Esophagus muscularis mucosa (tissue), 4 donors: ENCODE data around the gene HSD11B1. TPM values are rescaled to one million over a fixed set of nuclear protein-coding genes. Genes with fewer than 3 reads are reported as not detected.
A peak's percentile ranks its signal among the peaks of the same experiment; 100 is the strongest.
"Not testable (repeated sequence)": the region's sequence is repeated elsewhere in the genome, so short reads cannot be mapped to it uniquely, and the experiment has no call there.

Source experiments
- DNase-seq: peaks from one replicate; pipeline ENCODE4 v3.0.0-alpha.2; 2017; ENCODE audit errors: extremely low spot score
- H3K27ac ChIP-seq, 4 donors: fragments of 200-600 bp; sonication (generic); replicated peaks in 1 of 4; 1 replicate in 3 of 4; 2 replicates in 1 of 4; pipeline ENCODE4 v1.5.1; 2016 to 2019; ENCODE audit warnings: mild to moderate bottlenecking in 1 of 4
- H3K27me3 ChIP-seq, 4 donors: fragments of 200-600 bp; sonication (generic); one replicate each; pipeline versions ENCODE4 v1.5.1 to v1.6.0; 2016 to 2019
- H3K36me3 ChIP-seq, 4 donors: fragments of 200-600 bp; sonication (generic); one replicate each; pipeline ENCODE4 v1.5.1; 2016 to 2019
- H3K4me1 ChIP-seq, 4 donors: fragments of 200-600 bp; sonication (generic); one replicate each; pipeline ENCODE4 v1.5.1; 2016 to 2019
- H3K4me3 ChIP-seq, 4 donors: fragments of 200-600 bp; sonication (generic); 1 replicate in 2 of 4; 2 replicates in 2 of 4; pipeline ENCODE4 v1.5.1; 2016 to 2019; ENCODE audit warnings: mild to moderate bottlenecking in 4 of 4, moderate library complexity in 1 of 4
- H3K9me3 ChIP-seq, 4 donors: fragments of 200-600 bp; sonication (generic); 1 replicate in 3 of 4; 2 replicates in 1 of 4; pipeline ENCODE4 v1.5.1; 2016 to 2019
- EP300 ChIP-seq: sonication (generic); formaldehyde crosslinking; IDR thresholded peaks from one replicate; pipeline ENCODE4 v1.6.1; 2017; ENCODE audit warnings: antibody characterized with exemption
- POLR2A ChIP-seq: fragments of 450-650 bp; IDR thresholded peaks from one replicate; pipeline ENCODE4 v1.6.1; 2017; ENCODE audit warnings: antibody characterized with exemption, moderate library complexity, mild to moderate bottlenecking, low read depth
- POLR2AphosphoS5 ChIP-seq, 2 donors: sonication (generic); formaldehyde crosslinking; IDR thresholded peaks; one replicate each; pipeline ENCODE4 v1.6.1; 2017; ENCODE audit warnings: antibody characterized with exemption in 2 of 2
- WGBS: methylation state at CpG from one replicate; pipeline ENCODE4 v1.1.5; 2018; 5-methylcytosine and 5-hydroxymethylcytosine counted together
- intact Hi-C: fragments of 100-400 bp; cut with DNase I; formaldehyde crosslinking; loops from one replicate; pipeline ENCODE4 v1.15.1; 2023
- total RNA-seq, 4 donors: library from RNA; depleted of rRNA; stranded (reverse); fragments of >200 nt; gene quantifications; one replicate each; pipeline versions ENCODE4 v1.1.0 to v1.2.1, GENCODE V29; 2016
- TF ChIP-seq, protein P1 (sequence below), 3 experiments: fragments of 200-600 bp in 2 of 3; fragments of 450-650 bp in 1 of 3; sonication (generic) in 2 of 3; IDR thresholded peaks; one replicate each; pipeline ENCODE4 v1.5.1; 2017 to 2019; ENCODE audit warnings: antibody characterized with exemption in 3 of 3, mild to moderate bottlenecking in 2 of 3, moderate library complexity in 1 of 3

HSD11B1 gene
- total RNA-seq, 4 donors from 2014 or later, result 5.0 to 17.2 (median 6.2) TPM

DNA sequence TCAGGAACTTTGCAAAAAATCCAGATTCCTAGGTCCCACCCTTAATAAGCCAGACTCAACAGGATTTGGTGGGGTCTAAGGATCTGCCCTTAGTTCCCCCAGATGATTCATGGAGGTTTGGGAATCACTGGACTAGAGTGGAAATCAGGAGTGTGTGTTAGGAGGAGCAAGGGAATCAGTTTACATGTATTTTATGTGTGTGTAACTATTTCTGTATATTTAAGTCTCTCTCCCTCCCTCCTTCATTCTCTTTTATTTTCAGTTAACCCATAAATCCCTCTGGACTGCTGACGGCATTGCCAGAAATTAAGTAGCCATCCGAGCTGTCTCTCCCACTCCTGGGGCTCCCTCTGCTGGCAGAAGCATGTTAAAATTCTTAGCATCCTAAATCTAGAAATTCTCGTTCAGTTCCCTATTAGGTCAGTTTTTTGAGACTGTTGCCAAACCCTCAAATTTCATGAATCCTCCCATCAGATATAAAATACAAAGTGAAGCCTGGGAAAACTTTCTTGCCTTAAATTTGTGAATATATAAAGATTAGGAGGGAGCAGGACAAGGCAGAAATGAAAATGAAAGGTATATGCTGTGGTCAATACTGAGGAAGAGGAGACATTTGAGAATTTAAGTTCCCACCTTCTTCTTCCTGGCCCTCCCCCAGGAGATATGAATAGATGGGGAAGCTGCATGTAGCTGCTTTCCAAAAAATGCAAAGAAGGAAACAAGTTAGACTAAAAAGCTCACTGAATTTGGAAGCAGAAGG, 11.7 kb upstream of the HSD11B1 start:
- Histone ChIP-seq H3K4me1 (peaks cover 0 to 7% (median 0%) of the 10 kb centered on the region in 4 donors), H3K36me3 (no peaks in the 10 kb centered on the region), H3K9me3 (no peaks in the 10 kb centered on the region), H3K27me3 (no peaks in the 10 kb centered on the region), H3K27ac (no peak overlapping the region), H3K4me3 (no peak overlapping the region)
- no peak for DNase-seq
- TF ChIP-seq POLR2A, result no peak
- TF ChIP-seq, protein P1, sequence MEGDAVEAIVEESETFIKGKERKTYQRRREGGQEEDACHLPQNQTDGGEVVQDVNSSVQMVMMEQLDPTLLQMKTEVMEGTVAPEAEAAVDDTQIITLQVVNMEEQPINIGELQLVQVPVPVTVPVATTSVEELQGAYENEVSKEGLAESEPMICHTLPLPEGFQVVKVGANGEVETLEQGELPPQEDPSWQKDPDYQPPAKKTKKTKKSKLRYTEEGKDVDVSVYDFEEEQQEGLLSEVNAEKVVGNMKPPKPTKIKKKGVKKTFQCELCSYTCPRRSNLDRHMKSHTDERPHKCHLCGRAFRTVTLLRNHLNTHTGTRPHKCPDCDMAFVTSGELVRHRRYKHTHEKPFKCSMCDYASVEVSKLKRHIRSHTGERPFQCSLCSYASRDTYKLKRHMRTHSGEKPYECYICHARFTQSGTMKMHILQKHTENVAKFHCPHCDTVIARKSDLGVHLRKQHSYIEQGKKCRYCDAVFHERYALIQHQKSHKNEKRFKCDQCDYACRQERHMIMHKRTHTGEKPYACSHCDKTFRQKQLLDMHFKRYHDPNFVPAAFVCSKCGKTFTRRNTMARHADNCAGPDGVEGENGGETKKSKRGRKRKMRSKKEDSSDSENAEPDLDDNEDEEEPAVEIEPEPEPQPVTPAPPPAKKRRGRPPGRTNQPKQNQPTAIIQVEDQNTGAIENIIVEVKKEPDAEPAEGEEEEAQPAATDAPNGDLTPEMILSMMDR (IDR thresholded peaks at IDR 0.05), result peak; percentile 78 to 81 (median 80)
- intact Hi-C loops, result loop anchor here (2.0 to 5.0 kb wide), 2 partner anchors 54 to 116 kb away; no protein-coding TSS in a partner anchor
- 0% methylated on average over 3 of the region's 3 CpGs for WGBS

DNA sequence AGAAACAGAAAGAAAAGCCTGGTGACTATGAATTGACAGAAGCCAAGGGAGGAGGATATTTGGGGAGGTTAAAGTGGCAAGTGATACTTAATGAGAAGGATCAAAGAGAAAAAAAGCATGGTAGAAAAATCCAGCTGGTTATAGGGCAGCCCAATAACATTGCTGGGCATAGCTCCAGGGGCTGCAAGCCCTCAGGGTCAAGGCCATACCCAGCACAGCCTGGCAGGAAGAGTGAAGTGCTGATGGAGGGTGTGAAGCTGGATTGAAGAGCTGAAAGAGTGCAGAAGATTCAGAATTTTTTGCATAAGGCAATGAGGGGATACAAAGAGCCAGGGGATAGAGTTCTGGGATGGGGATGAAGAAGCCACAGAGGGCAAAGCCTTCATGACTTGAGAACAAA, 8.0 kb upstream of the HSD11B1 start:
- intact Hi-C loops, result no loop called here
- DNase-seq, result no peak

DNA sequence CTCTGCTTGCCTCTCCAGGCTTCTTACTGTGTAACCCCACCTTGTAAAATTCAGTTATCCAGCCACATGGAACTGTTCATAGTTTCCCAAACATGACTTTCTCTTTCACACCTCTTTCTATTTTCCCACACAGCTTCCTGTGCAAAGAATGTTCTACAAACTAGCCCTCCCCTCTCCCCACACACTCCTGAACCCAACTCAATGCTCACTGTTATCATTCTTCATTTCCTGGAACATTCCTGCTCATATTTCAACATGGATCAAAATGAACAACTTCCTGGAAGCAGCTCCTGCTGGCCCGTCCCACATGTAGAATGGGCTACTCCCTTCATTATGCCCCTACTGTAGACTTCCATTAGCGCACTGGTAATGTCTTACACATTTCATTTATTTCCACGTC, 7.5 kb upstream of the HSD11B1 start:
- WGBS, result 96% methylated on average over 3 of the region's 3 CpGs
- DNase-seq, result no peak
- intact Hi-C loops, result no loop called here
- H3K9me3 ChIP-seq, result no peaks in the 10 kb centered on the region
- H3K36me3 ChIP-seq, result no peaks in the 10 kb centered on the region
- H3K4me1 ChIP-seq, result peaks cover 0 to 7% (median 0%) of the 10 kb centered on the region in 4 donors
- H3K27me3 ChIP-seq, result peaks cover 0 to 3% (median 0%) of the 10 kb centered on the region in 4 donors
- H3K4me3 ChIP-seq, result no peak overlapping the region
- no peak overlapping the region for H3K27ac ChIP-seq
- TF ChIP-seq POLR2AphosphoS5 (IDR thresholded peaks at IDR 0.05), result no peak
- TF ChIP-seq POLR2A, result no peak
- TF ChIP-seq EP300, result no peak
- TF ChIP-seq, protein P1 (IDR thresholded peaks at IDR 0.05), result no peak

More for the DNA sequence above, 8.0 kb upstream of the HSD11B1 start:
- TF ChIP-seq, protein P1 (IDR thresholded peaks at IDR 0.05), result no peak
- TF ChIP-seq POLR2A (no peak), POLR2AphosphoS5 (IDR thresholded peaks at IDR 0.05) (no peak), EP300 (no peak)
- Histone ChIP-seq H3K9me3 (no peaks in the 10 kb centered on the region), H3K4me1 (peaks cover 0 to 7% (median 0%) of the 10 kb centered on the region in 4 donors), H3K27ac (no peak overlapping the region), H3K27me3 (peaks cover 0 to 3% (median 0%) of the 10 kb centered on the region in 4 donors), H3K36me3 (no peaks in the 10 kb centered on the region), H3K4me3 (no peak overlapping the region)

DNA sequence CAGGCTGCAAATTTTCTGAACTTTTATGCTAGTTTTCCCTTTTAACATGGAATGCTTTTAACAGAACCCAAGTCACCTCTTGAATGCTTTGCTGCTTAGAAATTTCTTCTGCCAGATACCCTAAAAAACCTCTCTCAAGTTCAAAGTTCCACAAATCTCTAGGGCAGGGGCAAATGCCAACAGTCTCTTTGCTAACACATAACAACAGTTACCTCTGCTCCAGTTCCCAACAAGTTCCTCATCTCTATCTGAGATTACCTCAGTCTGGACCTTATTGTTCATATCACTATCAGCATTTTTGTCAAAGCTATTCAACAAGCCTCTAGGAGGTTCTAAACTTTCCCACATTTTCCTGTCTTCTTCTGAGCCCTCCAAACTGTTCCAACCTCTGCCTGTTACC, 4.0 kb upstream of the HSD11B1 start:
- DNase-seq, H3K27ac ChIP-seq, H3K4me3 ChIP-seq, H3K4me1 ChIP-seq, H3K36me3 ChIP-seq, H3K9me3 ChIP-seq, intact Hi-C loops, H3K27me3 ChIP-seq: not testable (repeated sequence)

DNA sequence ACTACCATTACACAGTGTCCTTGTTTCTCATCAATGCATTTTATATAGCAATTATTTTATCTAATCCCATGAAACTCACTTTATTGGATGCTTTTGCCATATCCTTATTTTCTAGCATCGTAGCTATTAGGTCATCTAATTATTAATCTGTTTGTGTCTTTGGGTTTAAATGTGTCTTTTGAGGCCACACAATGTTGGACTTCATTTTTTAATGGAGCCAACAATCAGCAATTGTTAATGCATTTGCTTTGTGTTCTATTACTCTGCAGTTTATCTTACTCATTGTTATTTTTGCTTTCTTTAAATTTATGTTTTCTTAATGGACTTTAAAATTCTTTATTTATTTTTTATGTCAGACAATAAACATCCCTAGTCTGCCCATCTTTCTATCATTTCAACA, 1.8 kb upstream of the HSD11B1 start:
- Histone ChIP-seq H3K4me1 (peaks cover 0 to 3% (median 0%) of the 10 kb centered on the region in 4 donors), H3K27ac (no peak overlapping the region), H3K9me3 (no peaks in the 10 kb centered on the region), H3K4me3 (no peak overlapping the region), H3K36me3 (no peaks in the 10 kb centered on the region), H3K27me3 (peaks cover 0 to 3% (median 0%) of the 10 kb centered on the region in 4 donors)
- intact Hi-C loops, result no loop called here
- no peak for DNase-seq
- TF ChIP-seq, protein P1 (IDR thresholded peaks at IDR 0.05), result no peak
- WGBS, result 88% methylated on average over 1 of the region's 1 CpG
